K562 (cell line): ENCODE data around the gene SLC7A6. TPM values are rescaled to one million over a fixed set of nuclear protein-coding genes. Genes with fewer than 3 reads are reported as not detected.

Experiments
- ATAC-seq: fragments of 200-7000 bp; cut with Tn5 transposase; 3 replicates; pipeline ENCODE4 v1.9.1; 2020; ENCODE audit warnings: moderate library complexity
- BruUV-seq: library from RNA; stranded (reverse); fragments of 400-500 nt; replicated peaks from 2 replicates; lab custom pipeline; 2021; lab: Mats Ljungman, UMichigan
- CTCF ChIA-PET: fragments of 300-600 bp; formaldehyde crosslinking; extraction: SDS; loops from one replicate; lab custom pipeline; 2021; ENCODE audit warnings: low intra/inter-chr PET ratio; lab: Yijun Ruan, JAX
- POLR2A ChIA-PET: fragments of 300-600, 350-650 bp; sonication (Branson Sonifier 250); formaldehyde crosslinking; extraction: SDS; loops from one replicate; lab custom pipeline; 2021; ENCODE audit warnings: antibody characterized with exemption, inconsistent platforms; lab: Yijun Ruan, JAX
- DNase-seq, 4 experiments: peaks; one replicate each; pipeline versions ENCODE4 v3.0.0 to v3.0.0-alpha.2; 2011 to 2018; ENCODE audit warnings: low spot score in 3 of 4, mixed read lengths in 3 of 4; ENCODE audit errors: extremely low read depth in 1 of 4
- FAIRE-seq: peaks from 2 replicates; lab custom pipeline; 2011; peaks lifted over from hg19 to GRCh38; lab: Jason Lieb, UNC
- H2AFZ ChIP-seq: 2 replicates; pipeline ENCODE4 v1.6.0; 2011; ENCODE audit warnings: low read depth, low read length, control low read depth, inconsistent platforms
- H3K27ac ChIP-seq: fragments of 200-600 bp; 3 replicates; pipeline ENCODE4 v1.8.0; 2011; ENCODE audit warnings: low read depth, mild to moderate bottlenecking, control low read depth, inconsistent platforms, low read length, moderate library complexity, mixed read lengths; ENCODE audit errors: extremely low read depth
- H3K27me3 ChIP-seq, 2 experiments: fragments of 300-600 bp in 1 of 2; 2 replicates in 1 of 2; 3 replicates in 1 of 2; pipeline versions ENCODE4 v1.6.0 to v1.8.0; 2011; ENCODE audit warnings: inconsistent platforms in 2 of 2, low read length in 2 of 2, mild to moderate bottlenecking in 1 of 2, mixed read lengths in 1 of 2, moderate library complexity in 1 of 2; ENCODE audit not compliant: control insufficient read depth in 2 of 2, insufficient read depth in 2 of 2
- H3K36me3 ChIP-seq: fragments of 300-600 bp; 3 replicates; pipeline ENCODE4 v1.8.0; 2011; ENCODE audit warnings: mild to moderate bottlenecking, low read length, inconsistent platforms; ENCODE audit not compliant: control insufficient read depth, insufficient read depth
- H3K4me1 ChIP-seq, 2 experiments: fragments of 200-600 bp in 1 of 2; replicated peaks in 1 of 2; 2 replicates in 1 of 2; 3 replicates in 1 of 2; pipeline versions ENCODE4 v1.5.1 to v1.8.0; 2011; ENCODE audit warnings: inconsistent platforms in 2 of 2, low read length in 2 of 2, mild to moderate bottlenecking in 1 of 2, mixed read lengths in 1 of 2, moderate library complexity in 1 of 2; ENCODE audit not compliant: control insufficient read depth in 2 of 2, insufficient read depth in 2 of 2
- H3K4me2 ChIP-seq: 2 replicates; pipeline ENCODE4 v1.6.1; 2011; ENCODE audit warnings: low read length, control low read depth, inconsistent platforms, mixed read lengths; ENCODE audit not compliant: insufficient read depth
- H3K4me3 ChIP-seq: fragments of 200-600 bp; sonication (generic), shearing (Covaris generic); 2 replicates; pipeline ENCODE4 v1.5.1; 2016; ENCODE audit warnings: control low read depth, inconsistent platforms
- H3K79me2 ChIP-seq: fragments of 200-600 bp; 3 replicates; pipeline ENCODE4 v1.8.0; 2011; ENCODE audit warnings: low read length, inconsistent platforms; ENCODE audit not compliant: control insufficient read depth, insufficient read depth
- H3K9ac ChIP-seq, 2 experiments: 2 replicates each; pipeline versions ENCODE4 v1.6.0 to v1.6.1; 2011; ENCODE audit warnings: low read depth in 2 of 2, low read length in 2 of 2, control low read depth in 1 of 2, inconsistent platforms in 1 of 2, mild to moderate bottlenecking in 1 of 2, mixed read lengths in 1 of 2; ENCODE audit not compliant: insufficient read depth in 1 of 2
- H3K9me1 ChIP-seq: one replicate; pipeline ENCODE4 v1.6.0; 2011; ENCODE audit warnings: inconsistent platforms, mild to moderate bottlenecking, low read length, moderate library complexity; ENCODE audit not compliant: control insufficient read depth, insufficient read depth
- H3K9me3 ChIP-seq: replicated peaks from 2 replicates; pipeline ENCODE4 v1.5.1; 2011; ENCODE audit warnings: low read depth, low read length, inconsistent platforms; ENCODE audit not compliant: control insufficient read depth, insufficient read depth
- H4K20me1 ChIP-seq: replicated peaks from 2 replicates; pipeline ENCODE4 v1.6.1; 2011; ENCODE audit warnings: low read length, inconsistent platforms, mixed read lengths; ENCODE audit not compliant: control insufficient read depth, insufficient read depth
- ARHGAP35 ChIP-seq: fragments of 450-650 bp; IDR thresholded peaks from 2 replicates; pipeline ENCODE4 v1.6.1; 2018; ENCODE audit not compliant: partially characterized antibody
- BRF2 ChIP-seq: IDR thresholded peaks from 3 replicates; pipeline ENCODE4 v1.6.1; 2011; ENCODE audit warnings: borderline replicate concordance, mild to moderate bottlenecking; ENCODE audit not compliant: insufficient read length, insufficient read depth
- GTF2E2 ChIP-seq: fragments of 200-800 bp; sonication (Bioruptor generic); IDR thresholded peaks from 2 replicates; pipeline ENCODE4 v1.6.1; 2016; ENCODE audit warnings: missing genetic modification characterization, missing compliant biosample characterization
- PATZ1 ChIP-seq: fragments of 250-450 bp; sonication (Bioruptor Pico); IDR thresholded peaks from 2 replicates; pipeline ENCODE4 v1.5.0; 2020; ENCODE audit warnings: mild to moderate bottlenecking, borderline replicate concordance
- TEAD1 ChIP-seq, 2 experiments: fragments of 450-650 bp in 1 of 2; sonication (generic) in 1 of 2; formaldehyde crosslinking; IDR thresholded peaks; 2 replicates each; pipeline versions ENCODE4 v1.4.0 to v1.8.0; 2020 to 2022; ENCODE audit warnings: mild to moderate bottlenecking in 2 of 2, missing genetic modification reagents in 1 of 2
- ZBTB33 ChIP-seq: sonication (generic); formaldehyde crosslinking; IDR thresholded peaks from 2 replicates; pipeline ENCODE4 v1.8.1; 2023; ENCODE audit warnings: mild to moderate bottlenecking, missing genetic modification reagents
- ZNF449 ChIP-seq: fragments of 250-450 bp; sonication (Bioruptor Pico); IDR thresholded peaks from 2 replicates; pipeline ENCODE4 v1.8.0; 2022; ENCODE audit warnings: moderate library complexity, mild to moderate bottlenecking, inconsistent platforms
- WGBS: fragments of 100-300 bp; shearing (Covaris generic); methylation state at CpG from one replicate; pipeline ENCODE4 v1.1.6; 2016; ENCODE audit warnings: low coverage, mixed read lengths; ENCODE audit not compliant: insufficient coverage; ENCODE audit errors: missing lambda C conversion rate; 5-methylcytosine and 5-hydroxymethylcytosine counted together
- in situ Hi-C: fragments of 300-500 bp; cut with MboI; formaldehyde crosslinking; loops from 4 replicates; pipeline ENCODE4 v1.15.0; 2018; ENCODE audit warnings: inconsistent platforms, mixed read lengths
- intact Hi-C: fragments of 100-400 bp; cut with micrococcal nuclease; formaldehyde crosslinking; loops from 2 replicates; pipeline ENCODE4 v1.14.2; 2022
- polyA plus RNA-seq, 8 experiments: library from polyadenylated mRNA; depleted of rRNA in 4 of 8; stranded (reverse) in 5 of 8; unstranded in 3 of 8; fragments of >200 nt; fragmentation: Nextera tagmentation in 2 of 8; fragmentation: Illumina TruSeq in 1 of 8; extraction: Ambion mirVana in 2 of 8; extraction: Trizol in 1 of 8; gene quantifications; 2 replicates each; pipeline versions ENCODE4 v1.2.1 to v1.2.3, GENCODE V29; 2011 to 2014; ENCODE audit warnings: inconsistent platforms in 1 of 8, missing spikeins in 1 of 8
- total RNA-seq, 7 experiments: library from RNA; depleted of rRNA in 6 of 7; stranded (reverse); fragments of >200 nt in 6 of 7; fragmentation: Illumina TruSeq in 2 of 7; extraction: Trizol in 2 of 7; gene quantifications; 2 replicates each; pipeline versions ENCODE4 v1.2.1 to v1.2.3, GENCODE V29; 2011 to 2021; ENCODE audit warnings: low replicate concordance in 1 of 7

Gene SLC7A6
- total and polyA plus RNA-seq, 9 of the 15 experiments (the other 6 are each of a cell fraction or from before 2014, with no cell fraction given): 12.6 to 60.1 (median 29.8) TPM

DNA sequence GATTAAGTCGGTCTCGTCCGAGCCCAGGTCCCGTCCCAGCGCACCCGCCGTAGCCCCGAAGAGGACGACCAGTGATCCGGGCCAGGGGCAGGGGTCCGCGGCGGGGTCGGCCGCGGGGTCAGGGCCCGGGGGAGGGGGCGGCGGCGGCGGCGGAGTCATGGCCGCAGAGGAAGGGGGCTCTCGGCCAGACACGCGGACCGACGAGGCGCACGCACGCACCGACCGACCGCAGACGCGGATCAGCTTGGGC, 28.5 kb upstream of the SLC7A6 start, which contains the start of gene ESRP2:
Gene ESRP2 (minus strand): TSS at position 241 of the 250 bp plus-strand sequence. CDS start 82 bp downstream, at position 159.
- intact Hi-C loops: no loop called here
- no peak for TF ChIP-seq GTF2E2 (tag)
- peak; percentile 13 for TF ChIP-seq ZBTB33 (CRISPR knock-in tag)
- TF ChIP-seq, all 486 proteins: peak for 1
- H3K36me3 ChIP-seq: peaks cover 10% of the 10 kb centered on the region; the same call in 2 of the 3 replicates
- H3K4me3 ChIP-seq: no peak within 1 kb of the TSS
- ChIA-PET POLR2A (no interaction called here), CTCF (no interaction called here)
- 93% methylated on average over 8 of the region's 36 CpGs for WGBS
- peaks cover 7% of the 10 kb centered on the region for H3K9me3 ChIP-seq
- BruUV-seq: no TSS peak
- no peak within 1 kb of the TSS for H3K9ac ChIP-seq
- in situ Hi-C loops: no loop called here
- no peak within 1 kb of the TSS for H3K4me2 ChIP-seq
- no peak within 1 kb of the TSS for H2AFZ ChIP-seq
- no peaks in the 10 kb centered on the region for H3K79me2 ChIP-seq
- no peaks in the 10 kb centered on the region for H4K20me1 ChIP-seq
- no peak for ATAC-seq
- no peak for FAIRE-seq
- H3K27me3 ChIP-seq: no peaks in the 10 kb centered on the region
- no peaks in the 10 kb centered on the region for H3K9me1 ChIP-seq
- H3K27ac ChIP-seq: no peak within 1 kb of the TSS
- H3K4me1 ChIP-seq: peaks cover 0 to 19% of the 10 kb centered on the region in 2 experiments; a peak in 1 of 5 replicates
- DNase-seq: no peak

DNA sequence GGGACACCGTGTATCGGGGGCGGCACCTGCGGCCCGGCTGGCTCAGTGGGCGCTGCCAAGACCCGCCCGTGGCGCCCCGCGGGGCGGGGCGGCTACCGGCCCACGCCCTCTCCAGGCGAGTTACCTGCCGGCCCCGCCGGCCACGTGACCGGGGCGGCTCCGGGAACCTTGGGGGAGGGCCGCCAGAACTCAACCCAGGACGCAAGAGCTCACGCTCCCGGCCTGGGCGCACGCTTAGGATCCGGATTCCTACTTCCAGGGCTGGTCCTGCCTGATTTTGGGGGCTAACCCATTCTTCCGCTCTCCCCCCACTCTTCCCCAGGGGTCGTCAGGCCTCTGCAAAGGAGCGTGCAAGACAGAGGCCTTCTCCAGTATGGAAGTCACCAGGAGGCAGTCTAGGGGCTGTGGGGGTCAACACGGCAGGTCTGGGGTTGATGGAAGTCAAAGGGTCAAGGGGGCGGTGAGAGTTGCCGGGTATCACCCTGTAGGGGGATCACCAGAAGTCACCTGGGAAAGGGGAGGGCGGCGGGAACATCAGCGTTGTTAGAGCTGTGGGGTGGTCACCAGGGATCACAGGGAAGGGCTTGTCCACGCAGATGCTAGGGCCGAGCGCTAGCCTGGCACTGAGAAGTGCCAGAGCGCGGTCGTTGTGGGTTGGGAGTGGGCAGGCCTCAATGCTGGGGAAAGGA, 28.0 kb upstream of the SLC7A6 start:
- no peak overlapping the region for H3K27ac ChIP-seq
- no peak overlapping the region for H2AFZ ChIP-seq
- no peaks in the 10 kb centered on the region for H3K9me1 ChIP-seq
- no peak overlapping the region for H3K4me3 ChIP-seq
- H3K4me1 ChIP-seq: peaks cover 0 to 19% of the 10 kb centered on the region in 2 experiments; a peak in 1 of 5 replicates
- peaks cover 7% of the 10 kb centered on the region for H3K9me3 ChIP-seq
- no TSS peak for BruUV-seq
- CTCF ChIA-PET: no interaction called here
- ATAC-seq (no peak), FAIRE-seq (no peak), DNase-seq (no peak)
- intact Hi-C loops (no loop called here), in situ Hi-C loops (no loop called here)
- no peak overlapping the region for H3K9ac ChIP-seq
- POLR2A ChIA-PET: no interaction called here
- 93% methylated on average over 13 of the region's 45 CpGs for WGBS
- no peaks in the 10 kb centered on the region for H3K79me2 ChIP-seq
- H4K20me1 ChIP-seq: no peaks in the 10 kb centered on the region
- H3K36me3 ChIP-seq: peaks cover 5% of the 10 kb centered on the region; the same call in 2 of the 3 replicates
- no peaks in the 10 kb centered on the region for H3K27me3 ChIP-seq
- no peak overlapping the region for H3K4me2 ChIP-seq
- TF ChIP-seq ARHGAP35: no peak
- TF ChIP-seq TEAD1 (CRISPR knock-in tag; IDR thresholded peaks at IDR 0.05): no peak
- no peak for TF ChIP-seq PATZ1
- TF ChIP-seq BRF2: no peak
- no peak for TF ChIP-seq ZNF449 (CRISPR knock-in tag)
